H7 (cell line): ENCODE results near the gene CASP9. TPM values are rescaled to one million over a fixed set of nuclear protein-coding genes. Genes with fewer than 3 reads are reported as not detected.
A peak's percentile ranks its signal among the peaks of the same experiment; 100 is the strongest.
"Not testable (repeated sequence)": the region's sequence is repeated elsewhere in the genome, so short reads cannot be mapped to it uniquely, and the experiment has no call there.

ENCODE experiments used
- DNase-seq: peaks from one replicate; pipeline ENCODE4 v3.0.0; 2012
- H3K27me3 ChIP-seq: 2 replicates; pipeline ENCODE4 v1.6.0; 2011; ENCODE audit warnings: mild to moderate bottlenecking, low read length; ENCODE audit not compliant: control insufficient read depth, insufficient read depth
- H3K36me3 ChIP-seq: replicated peaks from 2 replicates; pipeline ENCODE4 v1.5.1; 2011; ENCODE audit warnings: low read length; ENCODE audit not compliant: control insufficient read depth, insufficient read depth
- H3K4me3 ChIP-seq: 2 replicates; pipeline ENCODE4 v1.5.1; 2011; ENCODE audit warnings: low read depth, mild to moderate bottlenecking, control low read depth, low read length, moderate library complexity; ENCODE audit not compliant: insufficient read depth
- total RNA-seq: library from RNA; depleted of rRNA; stranded (reverse); fragments of >200 nt; shearing (Covaris generic); gene quantifications from 2 replicates; pipeline ENCODE4 v1.2.3, GENCODE V29; 2014

CASP9 gene
- total RNA-seq, 1 experiment from 2014 or later: 15.0 TPM

GRCh38 chr1:15519625-15520024 is 4.4 kb downstream of the CASP9 start:
- no peak overlapping the region for H3K4me3 ChIP-seq
- no peaks in the 10 kb centered on the region; the same call in 1 of the 2 replicates for H3K36me3 ChIP-seq
- no peak for DNase-seq
- H3K27me3 ChIP-seq: no peaks in the 10 kb centered on the region

- H3K36me3 ChIP-seq: peaks cover 2% of the 10 kb centered on the region; the same call in 1 of the 2 replicates
- no peak for DNase-seq
- no peak overlapping the region for H3K4me3 ChIP-seq
- H3K27me3 ChIP-seq: no peaks in the 10 kb centered on the region
These were observed 8.9 kb downstream of the CASP9 start for GRCh38 chr1:15515022-15515663.

- H3K27me3 ChIP-seq, DNase-seq, H3K36me3 ChIP-seq: not testable (repeated sequence)
These were observed 9.5 kb downstream of the CASP9 start for GRCh38 chr1:15514557-15514956.

GRCh38 chr1:15513919-15514318 is 10.1 kb downstream of the CASP9 start:
- peaks cover 2% of the 10 kb centered on the region; the same call in 1 of the 2 replicates for H3K36me3 ChIP-seq
- no peak for DNase-seq
- no peaks in the 10 kb centered on the region for H3K27me3 ChIP-seq
- H3K4me3 ChIP-seq: no peak overlapping the region

More at GRCh38 chr1:15514557-15514956, 9.5 kb downstream of the CASP9 start:
- H3K4me3 ChIP-seq: not testable (repeated sequence)

- DNase-seq: no peak
- Histone ChIP-seq H3K4me3 (no peak overlapping the region), H3K27me3 (no peaks in the 10 kb centered on the region), H3K36me3 (peaks cover 2% of the 10 kb centered on the region; the same call in 1 of the 2 replicates)
These were observed 10.8 kb downstream of the CASP9 start for GRCh38 chr1:15513192-15513591.

GRCh38 chr1:15510611-15511405 is 13.2 kb downstream of the CASP9 start:
- H3K36me3 ChIP-seq: peaks cover 2% of the 10 kb centered on the region
- no peak for DNase-seq
- H3K27me3 ChIP-seq: no peaks in the 10 kb centered on the region
- no peak overlapping the region for H3K4me3 ChIP-seq

- H3K27me3 ChIP-seq: no peaks in the 10 kb centered on the region
- peaks cover 2% of the 10 kb centered on the region for H3K36me3 ChIP-seq
- DNase-seq: no peak
- H3K4me3 ChIP-seq: no peak overlapping the region
These were observed 14.4 kb downstream of the CASP9 start for GRCh38 chr1:15509586-15509985.

- Histone ChIP-seq H3K4me3 (no peak overlapping the region), H3K36me3 (peaks cover 2% of the 10 kb centered on the region), H3K27me3 (no peaks in the 10 kb centered on the region)
- peak; percentile 83 for DNase-seq
These were observed 15.1 kb downstream of the CASP9 start for GRCh38 chr1:15508700-15509487.

- H3K27me3 ChIP-seq: no peaks in the 10 kb centered on the region
- H3K4me3 ChIP-seq: no peak overlapping the region
- H3K36me3 ChIP-seq: peaks cover 2% of the 10 kb centered on the region
- no peak for DNase-seq
These were observed 16.7 kb downstream of the CASP9 start for GRCh38 chr1:15507278-15507677.

- DNase-seq: no peak
- H3K27me3 ChIP-seq: no peaks in the 10 kb centered on the region
These were observed 17.2 kb downstream of the CASP9 start for GRCh38 chr1:15506831-15507230.

GRCh38 chr1:15504436-15504835 is 19.6 kb downstream of the CASP9 start:
- Histone ChIP-seq H3K4me3 (no peak overlapping the region), H3K36me3 (peaks cover 1% of the 10 kb centered on the region), H3K27me3 (no peaks in the 10 kb centered on the region)
- no peak for DNase-seq

More at GRCh38 chr1:15506831-15507230, 17.2 kb downstream of the CASP9 start:
- peaks cover 1% of the 10 kb centered on the region for H3K36me3 ChIP-seq
- H3K4me3 ChIP-seq: no peak overlapping the region

- Histone ChIP-seq H3K4me3 (no peak overlapping the region), H3K27me3 (no peaks in the 10 kb centered on the region), H3K36me3 (peaks cover 1% of the 10 kb centered on the region)
- DNase-seq: peak; percentile 90
These were observed 22.6 kb downstream of the CASP9 start for GRCh38 chr1:15501208-15502032.

GRCh38 chr1:15500184-15501178 is 23.5 kb downstream of the CASP9 start:
- Histone ChIP-seq H3K27me3 (no peaks in the 10 kb centered on the region), H3K4me3 (no peak overlapping the region), H3K36me3 (peaks cover 1% of the 10 kb centered on the region)
- no peak for DNase-seq
